ENCODE data around the gene GNAO1.
"Not testable (repeated sequence)": the region's sequence is repeated elsewhere in the genome, so short reads cannot be mapped to it uniquely, and the experiment has no call there.

The GNAO1 gene

DNA sequence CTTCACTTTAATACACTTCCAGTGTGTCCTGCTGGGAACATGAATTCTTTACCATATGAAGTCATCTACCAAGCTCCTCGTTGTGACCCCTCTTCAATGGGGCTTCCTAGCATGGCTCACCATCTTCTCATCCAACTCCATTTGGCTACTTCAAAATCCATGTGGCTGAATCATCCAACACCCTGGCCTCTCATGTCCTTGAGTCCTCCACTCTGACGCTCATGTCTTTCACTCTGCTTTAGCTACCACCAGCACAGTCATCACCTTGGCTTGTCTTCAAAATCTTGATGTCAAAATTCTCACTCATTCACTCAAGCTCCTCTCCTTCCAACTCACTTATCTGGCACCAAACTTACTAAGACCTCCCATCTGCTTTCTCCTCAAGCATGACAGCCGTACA is 198.3 kb downstream of the GNAO1 start:
- peak; percentile 87 to 88 for DNase-seq (ENCODE audit: low read depth in 2 of 2)

- not testable (repeated sequence) for DNase-seq (ENCODE audit: low read depth in 2 of 2)
Observed at GRCh38 chr16:56396724-56397123, 205.4 kb downstream of the GNAO1 start.

DNA sequence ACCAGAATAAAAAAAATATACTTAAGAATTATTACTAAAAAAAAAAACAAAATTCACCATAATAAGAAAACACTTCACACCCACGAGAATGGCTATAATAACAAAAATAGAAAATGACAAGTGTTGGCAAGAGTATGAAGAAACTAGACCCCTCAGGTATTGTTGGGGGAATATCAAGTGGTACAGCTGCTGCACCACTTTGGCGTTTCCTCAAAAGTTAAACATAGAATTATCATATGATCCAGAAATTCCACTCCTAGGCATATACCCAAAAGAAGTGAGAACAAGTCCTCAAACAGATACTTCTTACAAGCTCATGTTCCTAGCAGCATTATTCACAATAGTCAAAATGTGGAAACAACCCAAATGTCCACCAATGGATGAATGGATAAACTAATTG is 207.8 kb downstream of the GNAO1 start:
- DNase-seq (ENCODE audit: low read depth in 2 of 2), result no peak

GRCh38 chr16:56399486-56399885 is 208.2 kb downstream of the GNAO1 start:
- DNase-seq (ENCODE audit: low read depth in 2 of 2), result no peak

GRCh38 chr16:56400458-56400857 is 209.2 kb downstream of the GNAO1 start:
- no peak for DNase-seq (ENCODE audit: low read depth in 2 of 2)

GRCh38 chr16:56401482-56401881 is 210.2 kb downstream of the GNAO1 start:
- DNase-seq (ENCODE audit: low read depth in 2 of 2), result no peak

DNA sequence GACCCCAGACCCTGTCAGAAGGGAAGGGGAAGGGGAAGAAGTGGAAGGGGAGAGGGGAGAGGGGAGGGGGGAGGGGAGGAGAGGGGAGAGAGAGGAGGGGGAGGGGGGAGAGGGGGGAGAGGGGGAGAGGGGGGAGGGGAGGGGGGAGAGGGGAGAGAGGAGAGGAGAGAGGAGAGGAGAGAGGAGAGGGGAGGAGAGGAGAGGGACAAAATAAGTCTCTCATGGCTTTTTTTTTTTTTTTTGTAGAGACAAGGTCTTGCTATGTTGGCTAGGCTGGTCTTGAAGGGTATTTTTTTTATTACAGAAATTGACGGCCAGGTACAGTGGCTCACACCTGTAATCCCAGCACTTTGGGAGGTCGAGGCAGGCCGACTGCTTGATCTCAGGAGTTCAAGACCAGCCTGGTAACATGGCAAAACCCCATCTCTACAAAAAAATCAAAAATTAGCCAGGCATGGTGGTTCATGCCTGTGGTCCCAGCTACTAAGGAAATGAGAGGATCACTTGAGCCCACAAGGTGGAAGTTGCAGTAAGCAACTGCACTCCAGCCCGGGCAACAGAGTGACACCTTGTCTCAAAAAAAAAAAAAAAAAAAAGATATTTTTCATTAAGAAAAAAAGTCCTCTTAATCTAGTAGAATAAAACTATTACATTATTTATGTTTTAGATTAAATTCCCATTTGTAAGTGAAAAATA is 214.8 kb downstream of the GNAO1 start:
- DNase-seq (ENCODE audit: low read depth in 2 of 2), result no peak

Measured in fibroblast of skin of left biceps (primary cell).